SW 1271 (cell line): Measurements from ENCODE around the gene RNF10.
"Not testable (repeated sequence)": the region's sequence is repeated elsewhere in the genome, so short reads cannot be mapped to it uniquely, and the experiment has no call there.

ENCODE experiments used
- DNase-seq, 2 experiments: peaks; one replicate each; lab custom pipeline; 2025; lab: John Stamatoyannopoulos, UW

The RNF10 gene

DNA sequence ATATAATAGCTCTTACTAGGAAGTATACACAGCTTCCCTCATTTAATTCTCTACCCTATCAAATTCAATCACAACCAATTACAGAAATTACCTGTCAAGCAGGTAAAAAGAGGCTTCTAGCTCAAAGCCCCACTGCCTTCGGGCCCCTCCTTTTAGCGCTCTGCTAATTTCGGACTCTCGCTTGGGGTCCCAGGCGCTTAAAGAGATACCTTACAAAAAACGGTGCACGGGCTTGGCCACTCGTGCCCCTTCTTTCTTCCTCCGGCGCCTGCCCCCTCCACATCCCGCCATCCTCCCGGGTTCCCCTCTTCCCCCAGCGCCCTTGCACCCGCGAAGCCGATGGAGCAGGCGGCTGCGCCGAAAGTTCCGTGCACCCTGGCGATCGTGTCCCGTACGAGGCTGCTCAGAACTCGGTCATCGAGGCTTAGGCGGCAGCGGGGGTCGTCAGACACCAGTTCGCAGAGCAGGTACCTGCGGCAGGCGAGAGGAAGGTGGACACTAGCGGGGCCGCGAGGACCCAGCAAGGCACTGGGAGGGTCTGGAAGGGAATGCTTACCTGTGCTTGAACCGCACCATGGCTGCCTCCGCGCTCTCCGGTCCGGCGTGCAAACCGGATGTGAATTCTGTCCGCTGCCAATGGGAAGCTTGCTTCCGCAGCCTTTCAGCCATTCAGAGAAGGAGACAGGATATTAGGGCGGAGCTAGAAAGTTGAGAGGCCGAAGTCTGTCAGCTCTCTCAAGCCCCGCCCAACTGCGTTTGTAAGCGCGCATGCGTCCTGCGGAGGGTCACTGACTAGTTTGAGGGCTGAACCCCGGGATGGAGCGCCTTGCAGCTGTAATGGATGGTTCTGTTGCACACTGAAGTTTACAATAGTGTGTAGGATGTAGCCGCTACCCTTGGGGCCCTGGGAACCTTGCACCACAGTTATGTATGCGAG is 46.9 kb downstream of the RNF10 start, which contains the start of gene POP5:
TSS of gene POP5 (minus strand) at position 616 of the 937 bp plus-strand sequence. CDS start at position 576, 40 bp downstream.
- DNase-seq, result peak; percentile 94 to 99

DNA sequence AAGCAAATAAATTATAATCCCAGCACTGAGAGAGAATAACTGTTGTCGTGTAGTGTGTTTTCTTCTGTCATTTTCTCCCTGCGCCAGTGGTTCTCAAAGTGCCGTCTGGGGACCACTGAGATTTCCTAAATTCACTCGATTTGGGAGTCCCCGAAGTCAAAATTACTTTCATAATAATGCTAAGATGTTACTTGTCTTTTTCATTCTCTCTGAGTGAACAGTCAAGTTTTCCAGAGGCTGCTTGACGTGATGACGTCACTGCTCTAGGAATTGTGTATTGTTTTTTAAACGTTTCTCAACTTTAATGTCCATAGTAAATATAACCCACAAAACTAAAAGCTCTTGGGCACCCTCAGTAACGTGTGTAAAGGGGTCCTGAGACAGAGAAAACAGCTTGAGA is 47.8 kb downstream of the RNF10 start:
- no peak for DNase-seq

DNA sequence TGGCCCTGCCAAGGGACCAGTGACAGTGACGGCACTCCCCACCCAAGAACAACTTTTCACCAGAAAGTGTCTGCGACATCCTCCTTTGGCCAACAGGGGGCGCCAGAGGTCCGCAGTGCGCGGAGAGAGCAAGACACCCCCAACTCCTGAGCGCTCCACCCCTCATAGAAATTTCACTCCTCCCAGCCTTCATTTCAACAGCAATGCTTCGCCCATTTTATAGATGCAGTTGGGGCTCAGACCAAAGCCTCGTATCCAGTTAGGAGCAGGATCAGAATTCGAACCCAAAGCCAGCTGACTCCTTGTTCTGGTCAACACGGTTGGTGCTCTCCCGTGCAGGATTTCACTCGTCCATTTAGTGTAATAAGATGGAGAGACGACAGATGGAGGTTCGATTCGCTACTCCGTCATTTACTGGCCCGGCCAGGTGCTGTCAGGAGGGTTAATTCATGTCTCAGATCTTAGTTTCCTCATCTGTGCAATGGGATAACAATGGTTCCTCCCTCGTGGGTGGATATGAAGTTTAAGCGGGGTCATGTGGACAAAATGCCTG is 49.4 kb downstream of the RNF10 start:
- peak; percentile 9 to 51 for DNase-seq

DNA sequence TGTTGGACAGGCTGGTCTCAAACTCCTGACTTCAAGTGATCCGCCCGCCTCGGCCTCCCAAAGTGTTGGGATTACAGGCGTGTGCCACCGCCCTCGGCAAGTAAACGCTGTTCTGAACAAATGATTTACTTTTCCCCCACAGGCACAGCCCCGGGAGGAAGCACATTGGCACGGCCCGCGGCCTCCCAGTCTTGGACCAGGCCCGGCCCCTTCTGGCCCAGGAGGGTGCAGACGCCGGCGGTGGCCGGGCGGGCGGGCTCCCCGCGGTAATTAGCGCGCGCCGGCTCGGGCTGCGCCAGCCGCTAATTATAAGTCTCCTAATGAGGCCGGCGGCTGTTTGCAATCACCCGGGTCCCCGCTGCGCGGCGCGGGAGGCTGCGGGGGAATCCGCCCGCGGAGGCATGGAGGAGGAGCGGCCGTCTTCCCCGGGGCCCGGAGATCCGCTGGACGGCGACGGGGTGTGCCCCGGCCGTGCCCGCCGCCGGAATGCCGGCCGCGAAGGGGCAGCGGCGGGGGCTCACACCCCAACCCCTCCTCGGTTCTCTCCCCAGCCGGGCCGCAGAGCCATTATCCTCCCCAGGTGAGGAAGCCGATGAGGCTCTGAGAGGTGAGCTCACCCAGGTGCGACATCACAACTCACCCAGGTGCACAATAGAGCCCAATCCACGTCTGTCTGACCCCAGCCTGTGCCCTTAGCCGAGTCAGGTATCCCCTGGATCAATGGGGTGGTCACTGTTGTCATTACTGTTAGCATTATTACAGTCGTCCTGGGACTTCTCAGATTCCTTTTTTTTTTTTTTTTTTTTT is 50.4 kb downstream of the RNF10 start:
- no peak for DNase-seq

DNA sequence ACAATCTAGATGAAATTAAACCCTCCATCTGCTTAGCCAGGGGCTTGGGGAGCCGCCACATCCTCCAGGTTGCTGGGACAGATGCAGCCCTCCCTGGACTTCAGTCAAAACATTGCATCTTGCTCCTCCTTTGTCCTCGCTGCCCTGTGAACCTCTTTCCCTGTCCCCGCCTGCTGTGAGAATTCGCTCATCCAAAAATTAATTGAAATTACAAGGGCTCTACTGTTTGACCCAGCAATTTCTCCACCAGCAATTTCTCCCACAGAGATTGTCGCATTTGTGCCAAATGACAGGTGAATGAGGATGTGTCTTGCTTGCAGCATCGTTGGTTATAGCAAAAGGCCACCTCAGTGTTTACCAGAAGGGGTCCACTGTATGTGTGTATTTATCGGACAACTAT is 52.0 kb downstream of the RNF10 start:
- DNase-seq, result no peak

DNA sequence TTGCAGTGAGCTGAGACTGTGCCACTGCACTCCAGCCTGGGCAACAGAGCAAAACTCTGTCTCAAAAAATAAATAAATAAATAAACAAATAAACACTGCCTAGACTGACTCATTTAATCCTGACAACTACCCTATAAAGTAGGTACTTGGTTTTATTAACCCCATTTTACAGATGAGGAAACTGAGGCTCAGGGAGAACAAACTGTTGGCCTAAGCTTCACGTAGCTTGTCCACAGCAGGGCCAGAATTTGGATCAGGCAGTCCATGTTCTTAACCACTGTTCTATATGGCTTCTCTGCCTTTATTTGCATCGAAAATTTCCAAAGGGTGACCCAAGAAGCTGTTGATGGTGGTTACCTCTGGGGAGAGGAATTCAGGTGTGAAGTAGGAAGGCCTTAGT is 52.7 kb downstream of the RNF10 start:
- DNase-seq, result no peak

DNA sequence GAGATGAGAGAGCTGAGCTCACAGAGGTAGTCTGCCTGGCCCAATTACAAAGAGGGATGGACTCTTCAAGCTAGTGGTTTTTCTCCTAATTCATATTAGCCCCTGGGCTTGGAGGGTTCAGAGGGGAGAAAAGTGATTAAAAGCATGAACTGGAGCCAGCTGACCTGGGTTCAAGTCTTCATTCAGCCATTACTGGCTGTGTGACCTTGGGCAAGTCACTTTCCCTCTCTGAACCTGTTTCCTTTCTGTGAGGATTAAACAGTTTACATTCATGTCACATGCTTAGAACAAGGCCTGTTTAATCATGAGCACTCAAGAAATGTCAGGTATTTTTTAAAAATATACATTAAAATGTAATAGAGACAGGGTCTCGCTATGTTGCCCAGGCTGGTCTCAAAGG is 54.2 kb downstream of the RNF10 start:
- no peak for DNase-seq

DNA sequence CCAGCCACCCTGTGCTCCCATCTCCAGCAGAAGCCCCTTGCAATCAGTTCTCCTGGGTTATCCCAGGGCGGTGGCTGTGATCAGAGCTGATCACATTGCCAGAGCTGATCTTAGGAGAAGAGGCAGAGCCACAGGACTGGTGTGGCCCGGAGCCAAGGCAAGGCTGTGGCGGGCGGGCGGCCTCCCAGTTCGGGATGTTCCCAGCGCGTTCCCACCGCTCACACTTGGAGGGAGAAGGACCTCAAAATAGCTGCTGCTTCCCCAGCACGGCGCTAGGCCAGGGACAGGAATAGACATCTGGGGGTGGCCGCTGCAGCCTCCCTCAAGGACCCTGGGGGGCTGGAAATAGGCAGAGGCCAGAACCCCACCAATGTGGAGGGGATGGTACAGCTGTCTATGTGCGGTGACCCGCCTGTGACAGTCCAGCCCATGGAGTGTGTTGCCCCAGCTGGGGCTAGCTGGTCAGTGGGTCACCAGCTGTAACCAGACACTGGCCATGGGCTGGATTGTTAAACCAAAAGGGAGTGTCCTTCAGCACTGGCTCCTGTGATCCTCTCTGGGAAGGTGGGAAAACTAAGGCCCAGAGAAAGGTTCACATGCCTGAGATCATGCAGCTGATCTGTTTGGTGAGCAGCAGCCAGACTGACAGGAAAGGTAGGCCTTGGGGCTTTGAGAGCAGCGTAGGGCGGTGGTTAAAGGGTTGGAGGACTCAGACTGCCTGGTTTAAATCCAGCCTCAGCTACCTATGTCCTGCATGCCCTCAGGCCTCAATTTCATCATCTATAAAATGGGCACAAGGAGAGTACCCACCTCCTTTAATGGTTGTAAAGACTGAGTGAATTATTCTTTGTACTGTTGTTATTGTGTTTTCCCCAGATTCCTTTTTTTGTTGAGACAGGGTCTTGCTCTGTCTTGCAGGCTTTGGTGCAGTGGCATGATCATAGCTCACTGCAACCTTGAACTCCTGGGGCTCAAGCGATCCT is 55.1 kb downstream of the RNF10 start:
- no peak for DNase-seq

DNA sequence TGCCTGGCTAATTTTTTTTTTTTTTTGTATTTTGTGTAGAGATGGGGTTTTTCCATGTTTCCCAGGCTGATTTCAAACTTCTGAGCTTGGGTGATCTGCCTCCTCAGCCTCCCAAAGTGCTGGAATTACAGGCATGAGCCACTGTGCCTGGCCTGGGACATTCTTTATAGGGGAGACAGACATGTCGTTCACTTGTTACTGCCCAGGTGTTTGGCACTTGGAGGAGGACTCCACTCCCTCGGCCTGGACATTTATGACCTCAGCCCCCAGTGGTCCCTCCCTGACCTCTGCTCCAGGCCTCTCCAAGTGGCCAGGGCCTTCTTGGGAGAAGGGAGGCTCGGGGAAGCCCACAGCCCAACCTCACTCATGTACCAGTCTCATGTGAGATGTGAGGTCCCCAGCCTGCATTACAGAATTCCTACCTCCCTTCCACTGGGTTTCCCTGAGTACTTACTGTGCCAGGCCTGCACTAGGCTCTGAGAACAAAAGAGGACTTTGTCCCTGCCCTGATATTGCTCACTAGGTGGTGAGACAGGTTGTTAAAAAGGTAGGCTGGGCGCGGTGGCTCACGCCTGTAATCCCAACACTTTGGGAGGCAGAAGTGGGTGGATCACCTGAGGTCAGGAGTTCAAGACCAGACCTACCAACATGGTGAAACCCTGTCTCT is 56.7 kb downstream of the RNF10 start:
- no peak for DNase-seq

DNA sequence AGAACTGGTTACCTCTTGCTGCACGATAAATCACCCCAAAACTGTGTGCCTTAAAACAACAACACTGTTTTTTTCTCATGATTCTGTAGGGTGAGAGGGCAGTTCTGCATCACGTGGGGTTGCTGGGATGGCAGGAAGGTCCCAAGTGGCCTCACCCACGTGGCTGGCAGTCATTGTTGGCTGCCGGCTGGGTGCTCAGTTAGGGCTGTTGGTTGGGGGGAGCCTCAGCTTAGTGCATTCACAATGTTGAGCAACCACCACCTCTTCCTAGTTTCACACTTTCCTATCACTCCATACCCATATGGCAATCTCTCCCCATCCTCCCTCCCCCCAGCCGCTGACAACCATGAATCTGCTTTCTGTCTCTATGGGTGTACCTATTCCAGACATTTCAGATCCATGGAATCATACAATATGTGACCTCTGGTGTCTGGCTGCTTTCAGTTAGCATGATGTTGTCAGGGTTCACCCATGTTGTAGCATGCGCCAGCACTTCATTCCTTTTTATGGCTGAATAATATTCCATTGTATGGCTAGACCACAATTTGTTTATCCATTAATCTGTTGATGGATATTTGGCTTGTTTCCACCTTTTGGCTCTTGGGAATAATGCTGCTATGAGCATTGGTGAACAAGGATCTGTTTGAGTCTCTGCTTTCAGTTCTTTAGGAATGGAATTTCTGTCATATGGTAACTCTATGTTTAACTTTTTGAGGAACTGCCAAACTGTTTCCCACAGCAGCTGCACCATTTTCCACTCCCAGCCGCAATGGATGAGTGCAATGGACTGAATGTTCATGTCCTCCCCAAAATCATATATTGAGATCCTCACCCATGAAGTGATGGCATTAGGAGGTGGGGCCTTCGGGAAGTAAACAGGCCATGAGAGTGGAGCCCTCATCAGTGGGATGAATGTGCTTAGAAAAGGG is 58.2 kb downstream of the RNF10 start:
- DNase-seq, result no peak

DNA sequence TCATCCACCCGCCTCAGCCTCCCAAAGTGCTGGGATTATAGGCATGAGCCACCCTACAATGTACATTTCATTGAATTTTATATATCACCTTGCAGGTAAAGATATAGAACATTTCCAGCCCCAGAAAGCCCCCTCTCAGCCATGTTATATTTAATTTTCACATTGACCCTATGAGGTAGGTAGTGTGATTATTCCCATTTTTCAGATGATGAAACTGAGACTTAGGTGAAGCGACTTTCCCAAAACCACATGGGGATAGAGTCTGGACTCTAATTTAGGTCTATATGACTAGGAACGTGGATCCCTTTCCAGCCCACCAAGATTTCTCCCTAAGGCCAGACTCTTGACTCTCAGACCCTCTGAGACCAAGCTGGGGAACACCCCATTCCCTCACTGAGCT is 62.7 kb downstream of the RNF10 start:
- DNase-seq, result no peak

DNA sequence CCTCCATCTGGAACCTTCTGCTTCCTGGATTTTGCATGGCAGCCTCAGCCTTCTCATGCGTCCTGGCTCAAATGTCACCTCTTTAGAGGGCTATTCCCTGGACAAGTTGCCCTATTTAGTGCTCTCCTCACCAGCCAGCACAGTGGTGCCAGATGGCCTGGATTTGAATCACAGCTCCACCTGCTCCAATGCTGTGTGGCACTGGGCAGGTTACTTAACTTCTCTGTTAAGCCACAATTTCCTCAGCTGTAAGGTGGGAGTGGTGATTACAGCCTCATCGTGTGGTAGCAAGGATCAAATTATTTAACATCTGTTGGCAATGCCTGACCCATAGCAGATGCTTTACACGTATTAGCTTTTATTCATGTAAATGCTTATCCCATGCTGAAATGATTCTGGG is 63.7 kb downstream of the RNF10 start:
- no peak for DNase-seq

DNA sequence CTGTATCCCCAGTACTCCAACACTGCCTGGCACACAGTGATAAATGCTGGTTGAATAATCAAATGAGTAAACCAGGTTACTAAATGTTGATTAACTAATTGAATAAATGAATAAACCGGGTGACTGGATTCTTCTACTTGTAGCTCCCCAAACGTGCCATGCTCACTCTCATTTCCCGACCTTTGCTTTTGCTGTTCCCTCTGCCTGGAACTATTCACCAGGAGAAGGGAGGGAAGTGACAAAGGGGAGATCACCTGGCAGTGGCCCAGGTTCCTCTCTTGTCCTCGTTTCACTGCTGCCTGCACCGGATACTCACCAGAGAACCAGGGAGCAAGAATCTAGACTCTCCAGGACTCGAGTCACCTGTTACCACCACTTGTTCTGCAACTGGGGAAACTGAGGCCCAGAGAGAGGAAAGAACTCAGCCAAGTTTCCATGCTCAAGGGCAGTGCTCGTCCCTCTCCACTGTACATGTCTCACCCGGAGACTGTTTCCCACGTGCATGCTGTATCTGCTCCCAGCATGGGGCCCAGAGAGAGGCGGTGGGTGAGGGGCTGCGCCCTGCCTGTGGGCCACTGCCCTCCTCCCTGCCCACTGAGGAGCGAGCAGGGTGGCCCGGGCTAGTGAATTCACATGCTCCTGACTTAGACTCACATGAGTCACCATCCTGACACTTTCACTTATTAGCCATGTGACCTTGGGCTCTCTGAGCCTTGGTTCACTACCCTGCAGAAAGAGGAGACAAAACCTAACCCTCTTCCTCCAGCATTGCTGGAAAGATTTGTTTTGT is 64.7 kb downstream of the RNF10 start:
- peak in 1 of 2 experiments; percentile 8 for DNase-seq

DNA sequence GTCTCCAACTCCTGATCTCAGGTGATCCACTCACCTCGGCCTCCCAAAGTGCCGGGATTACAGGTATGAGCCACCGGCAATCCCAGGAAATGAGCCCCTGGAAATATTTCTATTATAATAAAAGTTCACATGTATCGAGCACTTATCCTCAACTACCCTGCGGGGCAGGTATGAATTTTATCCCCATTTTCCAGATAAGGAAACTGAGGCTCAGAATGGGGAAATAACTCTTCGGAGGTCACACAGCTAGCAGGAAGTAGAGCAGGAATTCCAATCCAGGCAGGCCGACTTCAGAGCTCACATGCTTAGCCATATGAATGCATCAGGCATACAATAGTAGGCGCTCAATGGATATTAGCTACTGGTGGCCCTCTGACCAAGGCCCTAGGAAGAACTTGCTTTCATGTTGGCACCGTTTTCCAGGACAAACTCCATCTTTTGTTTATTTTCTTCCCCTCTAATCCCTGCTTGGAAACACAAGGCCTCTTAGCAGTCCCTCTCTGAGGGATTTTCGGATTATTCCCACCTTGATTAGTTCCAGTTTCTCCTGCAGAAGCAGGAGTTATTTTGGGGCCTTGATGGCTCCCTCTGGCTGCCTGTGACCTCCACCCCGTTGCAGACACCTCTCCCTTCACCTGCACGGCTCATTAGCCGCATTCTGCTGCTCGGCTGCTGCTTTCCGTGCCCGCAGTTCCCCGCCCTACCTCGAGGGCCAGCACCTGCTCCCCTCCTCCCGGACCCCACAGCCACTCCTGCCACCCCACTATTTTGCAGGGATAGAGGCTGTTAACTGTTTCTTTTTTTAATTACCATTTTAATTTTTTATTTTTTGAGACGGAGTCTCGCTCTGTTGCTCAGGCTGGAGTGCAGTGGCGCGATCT is 65.8 kb downstream of the RNF10 start:
- no peak for DNase-seq

DNA sequence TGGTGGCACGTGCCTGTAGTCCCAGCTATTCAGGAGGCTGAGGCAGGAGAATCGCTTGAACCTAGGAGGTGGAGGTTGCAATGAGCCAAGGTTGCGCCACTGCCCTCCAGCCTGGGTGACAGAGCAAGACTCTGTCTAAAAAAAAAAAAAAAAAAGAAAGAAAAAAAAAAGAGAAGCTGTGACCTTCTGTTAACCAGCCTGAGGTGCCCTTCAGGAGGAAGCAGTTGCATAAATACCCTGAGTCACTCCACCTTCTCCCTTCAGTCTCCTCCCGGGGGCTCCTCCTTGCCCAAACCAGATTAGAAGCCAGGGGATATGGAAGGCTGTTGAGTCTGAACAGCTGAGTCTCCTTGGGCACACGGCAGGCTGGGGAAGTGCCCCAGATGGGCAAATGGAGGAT is 68.3 kb downstream of the RNF10 start:
- not testable (repeated sequence) for DNase-seq

DNA sequence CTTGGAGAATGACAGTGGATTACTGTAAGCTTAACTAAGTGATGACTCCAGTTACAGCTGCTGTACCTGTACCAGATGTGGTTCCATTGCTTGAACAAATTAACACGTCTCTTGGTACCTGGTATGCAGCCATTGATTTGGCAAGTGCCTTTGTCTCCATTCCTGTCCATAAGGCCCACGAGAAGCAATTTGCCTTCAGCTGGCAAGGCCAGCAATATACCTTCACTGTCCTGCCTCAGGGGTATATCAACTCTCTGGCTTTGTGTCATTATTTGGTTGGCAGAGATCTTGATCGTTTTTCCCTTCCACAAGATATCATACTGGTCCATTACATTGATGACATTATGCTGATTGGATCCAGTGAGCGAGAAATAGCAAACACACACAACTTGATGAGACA is 76.4 kb downstream of the RNF10 start:
- no peak for DNase-seq

DNA sequence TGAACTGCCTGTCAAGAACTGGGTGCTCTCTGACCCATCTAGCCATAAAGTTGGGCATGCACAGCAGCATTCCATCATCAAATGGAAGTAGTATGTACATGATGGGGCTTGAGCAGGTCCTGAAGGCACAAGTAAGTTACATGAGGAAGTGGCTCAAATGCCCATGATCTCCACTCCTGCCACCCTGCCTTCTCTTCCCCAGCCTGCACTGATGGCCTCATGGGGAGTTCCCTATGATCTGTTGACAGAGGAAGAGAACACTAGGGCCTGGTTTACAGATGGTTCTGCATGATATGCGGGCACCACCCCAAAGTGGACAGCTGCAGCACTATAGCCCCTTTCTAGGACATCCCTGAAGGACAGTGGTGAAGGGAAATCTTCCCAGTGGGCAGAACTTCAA is 77.4 kb downstream of the RNF10 start:
- DNase-seq, result not testable (repeated sequence)

DNA sequence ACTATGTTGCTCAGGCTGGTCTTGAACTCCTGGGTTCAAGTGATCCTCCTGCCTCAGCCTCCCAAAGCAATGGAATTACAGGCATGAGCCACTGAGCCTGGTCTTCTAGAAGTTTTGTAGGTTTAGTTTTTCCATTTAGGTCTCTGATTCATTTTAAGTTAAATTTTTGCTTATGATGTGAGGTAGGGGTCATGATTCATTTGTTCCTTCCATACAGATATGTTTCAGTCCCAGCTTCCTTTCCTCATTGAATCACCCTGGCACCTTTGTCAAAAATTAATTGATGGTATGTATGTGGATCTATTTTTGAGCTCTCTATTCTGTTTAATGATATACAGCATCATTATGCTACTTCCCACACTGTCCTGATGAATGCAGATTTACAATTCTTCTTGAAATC is 80.7 kb downstream of the RNF10 start:
- no peak for DNase-seq
